Heart right ventricle (tissue), 16 donors: ENCODE data around the gene BAMBI. TPM values are rescaled to one million over a fixed set of nuclear protein-coding genes. Genes with fewer than 3 reads are reported as not detected.
"Not testable (repeated sequence)": the region's sequence is repeated elsewhere in the genome, so short reads cannot be mapped to it uniquely, and the experiment has no call there.

Experiments used
- ATAC-seq, 8 donors: fragments of 200-7000 bp; cut with Tn5 transposase; one replicate each; pipeline ENCODE4 v1.9.1; 2020; ENCODE audit warnings: mild to moderate bottlenecking in 8 of 8, moderate library complexity in 8 of 8, moderate number of reproducible peaks in 1 of 8
- DNase-seq, 2 donors: peaks; one replicate each; pipeline ENCODE4 v3.0.0-alpha.2; 2020
- H3K27ac ChIP-seq, 10 donors: fragments of 200-600 bp; sonication (generic) in 2 of 10; one replicate each; pipeline versions ENCODE4 v1.5.0 to v1.8.0; 2020 to 2022; ENCODE audit warnings: mild to moderate bottlenecking in 3 of 10
- H3K27me3 ChIP-seq, 7 donors: fragments of 200-600 bp; one replicate each; pipeline ENCODE4 v1.8.0; 2021 to 2022; ENCODE audit warnings: mild to moderate bottlenecking in 2 of 7
- H3K36me3 ChIP-seq, 9 donors: fragments of 200-600 bp; sonication (generic) in 1 of 9; one replicate each; pipeline versions ENCODE4 v1.5.0 to v1.8.0; 2020 to 2022; ENCODE audit warnings: mild to moderate bottlenecking in 2 of 9
- H3K4me1 ChIP-seq, 9 donors: fragments of 200-600 bp; sonication (generic) in 1 of 9; one replicate each; pipeline versions ENCODE4 v1.5.0 to v1.8.0; 2020 to 2022; ENCODE audit warnings: mild to moderate bottlenecking in 4 of 9
- H3K4me3 ChIP-seq, 10 donors: fragments of 200-600 bp; sonication (generic) in 2 of 10; one replicate each; pipeline versions ENCODE4 v1.5.0 to v1.8.0; 2020 to 2022; ENCODE audit warnings: mild to moderate bottlenecking in 7 of 10, moderate library complexity in 2 of 10
- H3K9me3 ChIP-seq, 11 donors: fragments of 200-600 bp in 10 of 11; sonication (generic) in 2 of 11; one replicate each; pipeline versions ENCODE4 v1.5.0 to v1.8.0; 2013 to 2022; ENCODE audit warnings: mild to moderate bottlenecking in 2 of 11, control low read depth in 1 of 11, moderate library complexity in 1 of 11
- WGBS, 2 donors: extraction: QIAGEN DNeasy Blood & Tissue Kit; methylation state at CpG; one replicate each; pipeline ENCODE4 v1.1.7; 2013; ENCODE audit warnings: inconsistent platforms in 1 of 2; 5-methylcytosine and 5-hydroxymethylcytosine counted together
- intact Hi-C, 10 donors: fragments of 100-400 bp; cut with DNase I; formaldehyde crosslinking; loops; one replicate each; pipeline versions ENCODE4 v1.11.1 to v1.14.2; 2022
- polyA plus RNA-seq, 2 donors: library from polyadenylated mRNA; stranded (reverse); fragments of 200-250 nt; gene quantifications; one replicate each; pipeline ENCODE4 v1.2.3, GENCODE V29; 2013
- total RNA-seq, 10 donors: library from RNA; stranded (reverse); fragmentation: NEBNext Ultra II Directional in 3 of 10; extraction: Animal tissue kit (Norgen Biotek cat#: 25700) in 3 of 10; gene quantifications; one replicate each; pipeline versions ENCODE4 v1.2.1 to v1.2.4, GENCODE V29; 2021 to 2023
- TF ChIP-seq, protein P1 (sequence below), 9 donors: fragments of 200-600 bp; sonication (generic) in 2 of 9; IDR thresholded peaks; one replicate each; pipeline versions ENCODE4 v1.5.0 to v1.8.0; 2021 to 2022; ENCODE audit warnings: antibody characterized with exemption in 9 of 9, mild to moderate bottlenecking in 5 of 9, moderate library complexity in 1 of 9
- donor health status: Arrhythmogenic right ventricular cardiomyopathy.
- donor health status: ischemic (EF 13 %, LVEDD 7.1; RV severe dilation, severe dysfunction).
- donor health status: healthy with polysubstance abuse.
- donor health status: DM: no; HTN: yes; CAD: no.
- donor health status: DM: no; HTN: no; CAD: no.
- donor health status: ischemic (EF 25% LVEDD 6.9; RV normal size, moderate dysfunction).
- donor health status: ischemic (EF 25% LVEDD 5.7; RV mildly dilated, moderate dysfunction).
- donor health status: healthy.
- donor health status: DM: yes; HTN: yes; CAD: no.
- donor health status: Ischemic cardiomyopathy.
- donor health status: ischemic (EF 35%, LVEDD 5.7; RV mildly dilated, moderate dysfunction).
- donor health status: nonischemic (EF 11% LVEDD 7.7; RV severe dilation, severe dysfunction).
- donor health status: DM: yes; HTN: yes; CAD: no.
- donor health status: PGD.
- donor health status: ischemic (EF 29% LVEDD 5.4; RV normal size, mild dysfunction).
- donor health status: nonischemic (EF 23%, LVEDD 6.1; RV moderate dilation, normal function).

The BAMBI gene
- total and polyA plus RNA-seq, 12 donors, result 5.0 to 52.7 (median 21.3) TPM

GRCh38 chr10:28640551-28640950 is 36.8 kb upstream of the BAMBI start:
- H3K27me3 ChIP-seq, result no peaks in the 10 kb centered on the region
- DNase-seq, result no peak
- TF ChIP-seq, protein P1, sequence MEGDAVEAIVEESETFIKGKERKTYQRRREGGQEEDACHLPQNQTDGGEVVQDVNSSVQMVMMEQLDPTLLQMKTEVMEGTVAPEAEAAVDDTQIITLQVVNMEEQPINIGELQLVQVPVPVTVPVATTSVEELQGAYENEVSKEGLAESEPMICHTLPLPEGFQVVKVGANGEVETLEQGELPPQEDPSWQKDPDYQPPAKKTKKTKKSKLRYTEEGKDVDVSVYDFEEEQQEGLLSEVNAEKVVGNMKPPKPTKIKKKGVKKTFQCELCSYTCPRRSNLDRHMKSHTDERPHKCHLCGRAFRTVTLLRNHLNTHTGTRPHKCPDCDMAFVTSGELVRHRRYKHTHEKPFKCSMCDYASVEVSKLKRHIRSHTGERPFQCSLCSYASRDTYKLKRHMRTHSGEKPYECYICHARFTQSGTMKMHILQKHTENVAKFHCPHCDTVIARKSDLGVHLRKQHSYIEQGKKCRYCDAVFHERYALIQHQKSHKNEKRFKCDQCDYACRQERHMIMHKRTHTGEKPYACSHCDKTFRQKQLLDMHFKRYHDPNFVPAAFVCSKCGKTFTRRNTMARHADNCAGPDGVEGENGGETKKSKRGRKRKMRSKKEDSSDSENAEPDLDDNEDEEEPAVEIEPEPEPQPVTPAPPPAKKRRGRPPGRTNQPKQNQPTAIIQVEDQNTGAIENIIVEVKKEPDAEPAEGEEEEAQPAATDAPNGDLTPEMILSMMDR (IDR thresholded peaks at IDR 0.05), result no peak
- no peak for ATAC-seq
- peaks cover 0 to 17% (median 0%) of the 10 kb centered on the region in 11 donors for H3K9me3 ChIP-seq
- no peaks in the 10 kb centered on the region for H3K36me3 ChIP-seq
- no peak overlapping the region for H3K27ac ChIP-seq
- H3K4me3 ChIP-seq, result no peak overlapping the region
- intact Hi-C loops, result no loop called here
- no peaks in the 10 kb centered on the region for H3K4me1 ChIP-seq
- 67% methylated on average over 2 of the region's 2 CpGs for WGBS, 2 donors

- H3K9me3 ChIP-seq, result peaks cover 0 to 12% (median 0%) of the 10 kb centered on the region in 11 donors
- WGBS, 2 donors, result 66 to 69% methylated on average over 5 of the region's 5 CpGs
- TF ChIP-seq, protein P1 (IDR thresholded peaks at IDR 0.05), result no peak
- ATAC-seq (no peak), DNase-seq (no peak)
- intact Hi-C loops, result no loop called here
- no peaks in the 10 kb centered on the region for H3K4me1 ChIP-seq
- H3K4me3 ChIP-seq, result no peak overlapping the region
- H3K27ac ChIP-seq, result no peak overlapping the region
- no peaks in the 10 kb centered on the region for H3K36me3 ChIP-seq
- no peaks in the 10 kb centered on the region for H3K27me3 ChIP-seq
These were observed 32.7 kb upstream of the BAMBI start for GRCh38 chr10:28644647-28645046.

- Histone ChIP-seq H3K27ac (no peak overlapping the region), H3K4me3 (no peak overlapping the region), H3K36me3 (no peaks in the 10 kb centered on the region), H3K9me3 (peaks cover 0 to 12% (median 0%) of the 10 kb centered on the region in 11 donors), H3K27me3 (peaks cover 0 to 3% (median 0%) of the 10 kb centered on the region in 7 donors), H3K4me1 (no peaks in the 10 kb centered on the region)
- intact Hi-C loops, result no loop called here
- TF ChIP-seq, protein P1 (IDR thresholded peaks at IDR 0.05), result no peak
- 47 to 96% methylated on average over 2 of the region's 2 CpGs for WGBS, 2 donors
- DNase-seq, result no peak
- ATAC-seq, result no peak
These were observed 25.2 kb upstream of the BAMBI start for GRCh38 chr10:28652106-28652505.

GRCh38 chr10:28652703-28653102 is 24.6 kb upstream of the BAMBI start:
- Histone ChIP-seq H3K36me3 (no peaks in the 10 kb centered on the region), H3K27me3 (peaks cover 0 to 3% (median 0%) of the 10 kb centered on the region in 7 donors), H3K4me3 (no peak overlapping the region), H3K27ac (no peak overlapping the region), H3K4me1 (no peaks in the 10 kb centered on the region), H3K9me3 (peaks cover 0 to 12% (median 0%) of the 10 kb centered on the region in 11 donors)
- 94% methylated on average over 5 of the region's 5 CpGs for WGBS, 2 donors
- DNase-seq (no peak), ATAC-seq (no peak)
- intact Hi-C loops, result no loop called here
- TF ChIP-seq, protein P1 (IDR thresholded peaks at IDR 0.05), result no peak

DNA sequence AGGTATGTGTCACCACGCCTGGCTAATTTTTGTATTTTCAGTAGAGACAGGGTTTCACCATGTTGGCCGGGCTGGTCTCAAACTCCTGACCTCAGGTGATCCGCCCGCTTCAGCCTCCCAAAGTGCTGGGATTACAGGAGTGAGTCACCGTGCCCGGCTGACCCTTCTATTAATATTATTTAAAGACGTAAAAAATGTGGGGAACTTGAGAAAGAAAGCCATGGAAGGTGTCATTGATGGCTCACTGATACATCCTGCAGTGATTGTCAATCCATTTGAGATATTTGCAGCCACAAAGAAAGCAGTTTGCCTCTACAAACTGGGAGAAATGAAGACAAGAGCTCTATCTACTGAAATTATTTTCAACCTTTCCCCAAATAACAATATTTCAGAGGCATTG is 18.5 kb upstream of the BAMBI start:
- ATAC-seq, H3K4me1 ChIP-seq, DNase-seq, H3K27ac ChIP-seq, H3K4me3 ChIP-seq, H3K27me3 ChIP-seq, H3K9me3 ChIP-seq, intact Hi-C loops, H3K36me3 ChIP-seq: not testable (repeated sequence)
- 84 to 89% methylated on average over 7 of the region's 7 CpGs for WGBS, 2 donors
